Ureter (tissue), 1 donor: ENCODE results near the gene MAGEB6. TPM values are rescaled to one million over a fixed set of nuclear protein-coding genes. Genes with fewer than 3 reads are reported as not detected.
"Not testable (repeated sequence)": the region's sequence is repeated elsewhere in the genome, so short reads cannot be mapped to it uniquely, and the experiment has no call there.

ENCODE experiments used
- DNase-seq: peaks from one replicate; pipeline ENCODE4 v3.0.0-alpha.2; 2020; ENCODE audit warnings: low spot score
- total RNA-seq: library from RNA; stranded (reverse); gene quantifications from one replicate; pipeline ENCODE4 v1.2.4, GENCODE V29; 2023
- donor health status: DM: yes; HTN: yes; CAD: no.

MAGEB6 gene
- total RNA-seq: not detected

GRCh38 chrX:26192204-26192603 is at the start of gene MAGEB6:
TSS of gene MAGEB6 (plus strand) at chrX:26192440. CDS start at chrX:26193847, 1,407 bp downstream.
- DNase-seq: no peak

- DNase-seq: no peak
These were observed 46.2 kb upstream of the MAGEB6 start for GRCh38 chrX:26146024-26146423.

- no peak for DNase-seq
These were observed 31.9 kb upstream of the MAGEB6 start, which contains the start of gene MAGEB6B for GRCh38 chrX:26160301-26160700. TSS of gene MAGEB6B (plus strand) at chrX:26160601. CDS start at chrX:26160601, 0 bp downstream.

DNA sequence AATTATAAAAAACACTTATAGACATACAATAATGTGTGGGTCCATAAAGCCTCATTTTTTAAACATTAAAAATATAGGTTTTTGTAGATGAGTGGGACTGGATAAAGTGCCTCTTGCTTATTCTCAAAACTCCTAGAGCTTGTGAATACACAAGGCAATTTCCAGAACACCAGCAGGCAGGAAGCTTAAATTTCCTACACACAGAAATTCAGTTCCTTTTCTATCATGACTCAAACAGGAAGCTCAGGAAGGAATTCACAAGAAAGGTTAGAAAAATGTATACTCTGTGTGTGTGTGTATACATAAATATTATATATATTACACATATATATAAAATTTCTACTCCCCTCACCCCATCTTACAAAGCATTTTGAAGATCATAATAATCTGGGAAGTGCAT is 11.3 kb downstream of the MAGEB6 start:
- no peak for DNase-seq

- DNase-seq: not testable (repeated sequence)
These were observed 12.5 kb downstream of the MAGEB6 start for GRCh38 chrX:26204717-26205116.

- DNase-seq: no peak
These were observed 15.8 kb downstream of the MAGEB6 start for GRCh38 chrX:26208012-26208411.

DNA sequence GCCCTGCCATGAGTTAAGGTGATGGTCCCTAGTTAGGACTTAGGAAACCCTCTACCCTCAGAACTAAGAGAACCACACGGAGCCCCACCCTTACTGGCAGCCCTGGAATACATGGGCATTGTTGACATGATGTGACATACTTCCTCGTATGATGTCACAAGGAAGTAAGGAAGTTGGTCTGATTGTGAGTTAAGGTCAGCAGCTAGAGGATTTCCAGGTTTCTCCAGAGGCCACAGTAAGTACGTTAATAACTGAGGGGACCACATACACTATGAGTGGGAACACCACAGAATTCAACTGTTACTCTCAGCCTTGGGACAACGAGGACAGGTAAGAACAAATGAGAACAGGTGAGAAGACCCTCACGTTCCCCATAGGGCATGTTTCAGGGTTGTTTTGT is 23.6 kb downstream of the MAGEB6 start, which contains the start of gene MAGEB5:
Gene MAGEB5 (plus strand): TSS at position 301 of the 400 bp plus-strand sequence. CDS start 1,133 bp downstream, outside the sequence.
- no peak for DNase-seq

GRCh38 chrX:26219351-26219750 is 27.1 kb downstream of the MAGEB6 start:
- no peak for DNase-seq

DNA sequence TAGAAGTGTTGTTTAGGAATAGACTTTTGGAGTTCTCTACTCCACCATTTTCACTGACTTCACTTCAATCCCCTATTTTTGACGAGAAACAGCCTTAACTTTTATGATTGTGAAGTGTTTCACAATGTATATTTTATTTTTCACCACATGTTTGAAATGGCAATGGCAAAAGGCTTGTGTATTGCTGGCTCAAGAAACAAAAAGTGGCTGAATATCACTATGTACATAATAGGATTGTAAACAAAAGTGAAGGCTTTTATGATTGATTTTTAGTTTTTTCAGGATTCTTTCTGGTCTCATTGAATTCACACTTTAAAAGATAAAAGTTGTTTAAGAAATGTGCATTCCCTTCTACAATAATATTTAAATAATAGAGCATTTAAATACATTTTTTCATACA is 41.9 kb downstream of the MAGEB6 start:
- DNase-seq: no peak

Other genes starting within 250 kb of the MAGEB6 start
- gene MAGEB18, start 54.1 kb upstream of the MAGEB6 start, total RNA-seq: not detected
- not detected for gene MAGEB6B, start 31.8 kb upstream of the MAGEB6 start, total RNA-seq
- gene MAGEB5, start 23.7 kb downstream of the MAGEB6 start, total RNA-seq: not detected